IPS DF 6.9 (cell line): ENCODE measurements around the gene PLEKHG4B.
"Not testable (repeated sequence)": the region's sequence is repeated elsewhere in the genome, so short reads cannot be mapped to it uniquely, and the experiment has no call there.

ENCODE experiments used
- DNase-seq: peaks from one replicate; pipeline ENCODE4 v3.0.0-alpha.2; 2013; ENCODE audit warnings: low read depth, low spot score
- H3K27ac ChIP-seq: one replicate; pipeline ENCODE4 v1.5.1; 2013; ENCODE audit warnings: low read length, control low read depth
- H3K27me3 ChIP-seq: 2 replicates; pipeline ENCODE4 v1.6.1; 2013; ENCODE audit warnings: mild to moderate bottlenecking, low read length; ENCODE audit not compliant: control insufficient read depth, insufficient read depth
- H3K36me3 ChIP-seq: 2 replicates; pipeline ENCODE4 v1.6.1; 2013; ENCODE audit warnings: low read length; ENCODE audit not compliant: control insufficient read depth, insufficient read depth
- H3K4me1 ChIP-seq: 2 replicates; pipeline ENCODE4 v1.6.1; 2013; ENCODE audit warnings: low read length; ENCODE audit not compliant: control insufficient read depth, insufficient read depth
- H3K4me3 ChIP-seq: 2 replicates; pipeline ENCODE4 v1.5.1; 2013; ENCODE audit warnings: mild to moderate bottlenecking, low read length
- H3K9me3 ChIP-seq: 2 replicates; pipeline ENCODE4 v1.6.1; 2013; ENCODE audit warnings: low read length, inconsistent platforms; ENCODE audit not compliant: control insufficient read depth, insufficient read depth
- WGBS: extraction: QIAGEN DNeasy Blood & Tissue Kit; methylation state at CpG from one replicate; pipeline ENCODE4 v1.1.7; 2013; ENCODE audit warnings: mixed read lengths, missing lambda C conversion rate; ENCODE audit not compliant: insufficient read length, insufficient coverage; 5-methylcytosine and 5-hydroxymethylcytosine counted together

PLEKHG4B gene

DNA sequence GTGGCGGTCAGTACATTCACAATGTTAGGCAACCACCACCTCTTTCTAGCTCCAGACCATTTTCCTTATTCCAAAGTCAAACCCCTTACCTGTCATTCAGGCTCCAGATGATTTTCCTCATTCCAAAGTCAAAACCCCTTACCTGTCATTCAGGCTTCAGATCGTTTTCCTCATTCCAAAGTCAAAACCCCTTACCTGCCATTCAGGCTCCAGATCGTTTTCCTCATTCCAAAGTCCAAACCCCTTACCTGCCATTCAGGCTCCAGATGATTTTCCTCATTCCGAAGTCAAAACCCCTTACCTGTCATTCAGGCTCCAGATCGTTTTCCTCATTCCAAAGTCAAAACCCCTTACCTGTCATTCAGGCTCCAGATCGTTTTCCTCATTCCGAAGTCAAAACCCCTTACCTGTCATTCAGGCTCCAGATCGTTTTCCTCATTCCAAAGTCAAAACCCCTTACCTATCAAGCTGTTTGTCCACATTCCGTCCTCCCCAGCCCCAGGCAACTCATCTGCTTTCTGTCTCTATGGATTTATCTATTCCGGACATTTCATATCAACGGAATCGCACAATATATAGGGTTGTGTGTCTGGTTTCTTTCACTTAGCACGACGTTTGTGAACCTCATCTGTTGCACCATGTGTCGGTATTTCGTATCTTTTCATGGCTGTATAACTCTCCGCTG, 5.2 kb downstream of the PLEKHG4B start:
- no peak for DNase-seq
- no peaks in the 10 kb centered on the region for H3K27me3 ChIP-seq
- WGBS = no CpG with 5 or more reads among the region's 17 CpGs
- no peaks in the 10 kb centered on the region for H3K4me1 ChIP-seq
- H3K36me3 ChIP-seq = peaks cover 3% of the 10 kb centered on the region
- H3K4me3 ChIP-seq = no peak overlapping the region
- no peak overlapping the region for H3K27ac ChIP-seq
- H3K9me3 ChIP-seq = no peaks in the 10 kb centered on the region

DNA sequence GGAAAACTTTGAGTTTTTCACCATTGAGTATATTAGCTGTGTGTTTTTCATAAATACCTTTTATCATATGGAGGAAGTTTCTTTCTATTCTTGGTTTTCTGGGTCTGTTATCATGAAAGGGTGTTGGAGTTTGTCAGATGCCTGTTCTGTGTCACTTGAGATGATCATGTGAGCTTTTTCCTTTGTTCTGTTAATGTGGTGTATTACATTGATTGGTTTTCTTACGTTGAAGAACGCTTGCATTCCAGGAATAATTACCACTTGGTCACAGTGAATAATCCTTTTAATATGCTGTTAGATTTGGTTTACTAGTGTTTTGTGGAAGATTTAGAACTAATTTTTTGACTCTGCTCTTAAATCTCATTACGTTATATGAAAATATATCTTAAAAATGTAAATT, 7.8 kb downstream of the PLEKHG4B start:
- H3K4me1 ChIP-seq = peaks cover 1% of the 10 kb centered on the region; the same call in 1 of the 2 replicates
- H3K4me3 ChIP-seq = no peak overlapping the region
- H3K36me3 ChIP-seq = no peaks in the 10 kb centered on the region
- DNase-seq = no peak
- WGBS = no CpG with 5 or more reads among the region's 3 CpGs
- no peaks in the 10 kb centered on the region for H3K9me3 ChIP-seq
- H3K27ac ChIP-seq = no peak overlapping the region
- H3K27me3 ChIP-seq = no peaks in the 10 kb centered on the region

DNA sequence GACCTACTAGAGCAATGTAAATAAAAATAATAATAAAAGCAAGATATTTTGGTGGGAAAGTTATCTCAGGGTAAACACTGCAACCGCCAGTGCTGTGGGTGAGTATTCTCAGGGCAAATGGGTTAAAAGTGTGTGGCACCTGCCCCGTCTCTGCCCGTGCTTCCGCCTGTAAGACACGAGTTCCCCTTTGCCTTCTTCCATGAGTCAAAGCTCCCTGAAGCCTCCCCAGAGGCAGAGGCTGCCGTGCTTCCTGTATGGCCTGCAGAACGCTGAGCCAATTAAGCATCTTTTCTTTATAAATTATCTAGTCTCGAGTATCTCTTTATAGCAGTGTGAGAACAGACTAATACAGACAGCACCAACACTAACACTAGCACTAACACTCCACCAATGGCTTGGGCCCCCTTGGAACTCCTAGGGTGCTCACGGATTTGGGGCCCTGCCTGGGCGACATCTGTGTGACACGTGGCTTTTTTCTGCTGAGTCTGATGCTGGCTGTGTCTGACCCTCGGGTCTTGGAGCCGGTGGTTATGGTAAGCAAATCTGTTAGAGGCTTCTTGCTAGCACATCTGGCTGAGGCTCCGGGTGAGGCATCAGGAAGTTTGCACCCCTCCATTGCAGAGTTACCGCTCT, 10.6 kb downstream of the PLEKHG4B start:
- peaks cover 5% of the 10 kb centered on the region for H3K4me1 ChIP-seq
- H3K4me3 ChIP-seq = no peak overlapping the region
- no peaks in the 10 kb centered on the region for H3K9me3 ChIP-seq
- H3K27ac ChIP-seq = no peak overlapping the region
- no peaks in the 10 kb centered on the region for H3K36me3 ChIP-seq
- H3K27me3 ChIP-seq = no peaks in the 10 kb centered on the region
- WGBS = no CpG with 5 or more reads among the region's 15 CpGs
- DNase-seq = no peak

DNA sequence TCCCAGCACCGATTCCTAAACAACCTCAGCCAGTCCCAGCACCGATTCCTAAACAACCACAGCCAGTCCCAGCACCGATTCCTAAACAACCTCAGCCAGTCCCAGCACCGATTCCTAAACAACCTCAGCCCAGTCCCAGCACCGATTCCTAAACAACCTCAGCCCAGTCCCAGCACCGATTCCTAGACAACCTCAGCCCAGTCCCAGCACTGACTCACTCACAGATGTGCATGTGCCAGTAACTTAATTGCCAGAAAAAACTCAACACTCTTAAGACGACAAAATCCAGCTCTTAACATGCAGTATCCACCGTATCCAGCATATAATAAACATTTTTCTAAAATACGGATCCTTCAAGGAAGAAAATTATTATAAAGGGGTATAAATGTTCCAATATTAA, 12.1 kb downstream of the PLEKHG4B start:
- not testable (repeated sequence) for H3K36me3 ChIP-seq, DNase-seq, H3K9me3 ChIP-seq, H3K27ac ChIP-seq, H3K27me3 ChIP-seq, H3K4me3 ChIP-seq, H3K4me1 ChIP-seq
- WGBS = no CpG with 5 or more reads among the region's 9 CpGs

DNA sequence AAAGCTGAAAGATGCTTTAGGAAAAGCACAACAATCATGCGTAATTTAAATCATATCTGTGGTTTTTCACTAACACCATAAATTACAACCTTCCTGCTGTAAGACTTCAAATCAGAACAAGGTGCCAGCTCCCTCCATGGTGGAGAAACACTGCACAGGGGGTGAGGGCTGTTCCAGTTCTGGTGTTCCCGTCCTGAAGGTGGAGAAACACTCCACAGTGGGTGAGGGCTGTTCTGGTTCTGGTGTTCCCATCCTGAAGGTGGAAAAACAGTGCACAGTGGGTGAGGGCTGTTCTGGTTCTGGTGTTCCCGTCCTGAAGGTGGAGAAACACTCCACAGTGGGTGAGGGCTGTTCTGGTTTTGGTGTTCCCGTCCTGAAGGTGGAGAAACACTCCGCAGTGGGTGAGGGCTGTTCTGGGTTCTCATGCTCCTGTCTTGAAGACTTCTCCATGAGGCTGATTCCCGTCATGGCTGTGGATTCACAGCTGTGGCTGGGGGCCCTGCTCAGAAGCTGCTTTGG, 12.9 kb downstream of the PLEKHG4B start:
- peaks cover 2% of the 10 kb centered on the region; the same call in 1 of the 2 replicates for H3K36me3 ChIP-seq
- no peak for DNase-seq
- no peak overlapping the region for H3K27ac ChIP-seq
- H3K4me1 ChIP-seq = peaks cover 5% of the 10 kb centered on the region
- no peaks in the 10 kb centered on the region for H3K9me3 ChIP-seq
- WGBS = no CpG with 5 or more reads among the region's 6 CpGs
- no peak overlapping the region for H3K4me3 ChIP-seq
- H3K27me3 ChIP-seq = no peaks in the 10 kb centered on the region

DNA sequence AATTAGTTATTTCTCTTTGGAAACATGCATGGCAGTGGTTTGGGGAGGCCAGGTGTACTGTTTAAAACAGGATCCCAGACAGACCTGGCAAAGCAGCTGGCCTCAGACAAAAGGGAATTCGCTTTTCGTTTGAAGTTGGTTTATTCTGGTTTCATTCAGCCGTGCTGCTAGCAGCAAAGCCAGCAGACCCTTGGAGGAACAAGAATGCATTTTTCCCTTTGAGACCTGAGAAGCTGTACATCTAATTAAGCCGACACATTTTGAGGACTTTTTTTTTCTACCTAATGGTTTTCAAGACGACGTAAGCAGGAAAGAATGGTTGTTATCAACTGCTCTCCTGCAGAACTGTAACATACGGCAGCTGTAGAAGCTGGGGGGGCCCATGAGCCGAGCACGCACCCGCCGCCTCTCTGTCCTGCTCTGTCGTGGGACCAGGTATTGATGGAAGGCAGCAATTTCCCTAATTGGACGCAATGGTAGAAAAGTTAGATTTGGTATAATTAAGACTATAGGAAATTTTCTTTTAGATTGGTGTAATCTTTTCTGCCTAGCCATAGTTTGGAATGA, 13.6 kb downstream of the PLEKHG4B start:
- no peaks in the 10 kb centered on the region for H3K9me3 ChIP-seq
- no peak overlapping the region for H3K27ac ChIP-seq
- peaks cover 5% of the 10 kb centered on the region for H3K4me1 ChIP-seq
- H3K4me3 ChIP-seq = no peak overlapping the region
- no CpG with 5 or more reads among the region's 13 CpGs for WGBS
- H3K36me3 ChIP-seq = peaks cover 10% of the 10 kb centered on the region
- no peaks in the 10 kb centered on the region for H3K27me3 ChIP-seq
- no peak for DNase-seq

DNA sequence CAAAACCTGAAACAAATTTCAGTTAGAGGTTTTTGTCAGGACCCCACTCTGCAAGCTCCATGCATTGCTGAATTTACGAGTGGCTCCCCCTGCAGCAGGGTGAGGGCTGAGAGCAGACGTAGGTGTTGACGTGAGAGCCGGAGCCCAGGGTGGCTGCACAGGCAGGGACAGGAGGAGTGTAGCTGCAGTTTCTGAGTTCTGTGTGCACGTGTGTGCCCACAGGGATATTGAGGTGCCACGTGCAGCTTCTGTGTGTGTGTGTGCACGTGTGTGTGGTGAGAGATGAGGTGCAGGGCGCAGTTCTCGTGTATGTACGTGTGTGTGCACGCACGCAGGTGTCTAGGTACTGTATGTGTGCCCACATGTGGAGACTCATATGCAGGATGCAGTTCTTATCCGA, 14.6 kb downstream of the PLEKHG4B start:
- Histone ChIP-seq H3K9me3 (no peaks in the 10 kb centered on the region), H3K36me3 (peaks cover 10% of the 10 kb centered on the region), H3K27ac (no peak overlapping the region), H3K27me3 (no peaks in the 10 kb centered on the region), H3K4me3 (no peak overlapping the region), H3K4me1 (peaks cover 5% of the 10 kb centered on the region)
- no CpG with 5 or more reads among the region's 13 CpGs for WGBS
- DNase-seq = no peak

DNA sequence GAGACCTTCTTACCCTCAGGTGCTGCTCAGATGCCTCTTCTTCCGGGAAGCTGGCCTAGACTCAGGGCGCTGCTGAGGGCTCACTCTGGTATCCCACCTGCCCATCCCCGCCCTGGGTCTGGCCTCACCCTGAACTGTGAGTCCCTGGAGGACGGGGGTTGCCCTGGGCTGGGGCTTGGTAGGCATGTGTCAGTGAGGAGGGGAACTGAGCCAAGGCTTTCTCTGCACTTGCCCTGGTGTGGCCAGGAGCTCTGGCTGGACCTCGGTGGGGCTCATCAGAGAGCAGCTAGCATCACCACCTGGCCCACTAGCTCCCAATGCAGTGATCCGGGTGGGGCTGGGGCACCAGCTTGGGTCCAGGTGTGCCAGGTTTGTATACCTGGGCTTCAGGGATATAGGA, 15.6 kb downstream of the PLEKHG4B start:
- Histone ChIP-seq H3K4me1 (peaks cover 5% of the 10 kb centered on the region), H3K4me3 (no peak overlapping the region), H3K27me3 (no peaks in the 10 kb centered on the region), H3K36me3 (peaks cover 12% of the 10 kb centered on the region), H3K27ac (no peak overlapping the region), H3K9me3 (no peaks in the 10 kb centered on the region)
- DNase-seq = no peak
- no CpG with 5 or more reads among the region's 6 CpGs for WGBS

DNA sequence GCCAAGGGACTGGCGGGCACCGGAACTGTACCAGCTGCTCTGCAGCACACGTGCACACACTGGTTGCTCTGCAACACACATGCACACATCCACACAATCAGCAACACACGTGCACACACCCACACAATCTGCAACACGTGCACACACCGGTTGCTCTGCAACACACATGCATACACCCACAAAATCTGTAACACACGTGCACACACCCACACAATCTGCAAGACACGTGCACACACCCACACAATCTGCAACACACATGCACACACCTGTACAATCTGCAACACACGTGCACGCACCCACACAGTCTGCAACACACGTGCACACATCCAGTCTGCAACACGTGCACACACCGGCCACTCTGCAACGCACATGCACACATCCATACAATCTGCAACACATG, 17.9 kb downstream of the PLEKHG4B start:
- no peak overlapping the region for H3K27ac ChIP-seq
- H3K27me3 ChIP-seq = no peaks in the 10 kb centered on the region
- no CpG with 5 or more reads among the region's 14 CpGs for WGBS
- DNase-seq = no peak
- no peaks in the 10 kb centered on the region for H3K9me3 ChIP-seq
- peaks cover 22% of the 10 kb centered on the region for H3K36me3 ChIP-seq
- H3K4me3 ChIP-seq = no peak overlapping the region
- H3K4me1 ChIP-seq = peaks cover 4% of the 10 kb centered on the region

DNA sequence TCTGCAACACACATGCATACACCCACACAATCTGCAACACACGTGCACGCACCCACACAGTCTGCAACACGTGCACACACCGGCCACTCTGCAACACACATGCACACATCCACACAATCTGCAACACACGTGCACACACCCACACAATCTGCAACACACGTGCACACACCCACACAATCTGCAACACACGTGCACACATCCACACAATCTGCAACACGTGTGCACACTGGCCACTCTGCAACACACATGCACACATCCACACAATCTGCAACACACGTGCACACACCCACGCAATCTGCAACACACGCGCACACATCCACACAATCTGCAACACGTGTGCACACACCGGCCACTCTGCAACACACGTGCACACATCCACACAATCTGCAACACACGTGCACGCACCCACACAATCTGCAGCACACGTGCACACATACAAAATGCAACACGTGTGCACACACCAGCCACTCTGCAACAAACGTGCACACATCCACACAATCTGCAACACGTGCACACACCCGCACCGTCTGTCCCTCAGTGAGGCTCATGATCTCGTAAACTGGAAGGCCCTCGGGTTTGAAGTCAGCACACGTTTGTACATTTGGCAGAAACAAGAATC, 18.4 kb downstream of the PLEKHG4B start:
- no peaks in the 10 kb centered on the region for H3K9me3 ChIP-seq
- no peaks in the 10 kb centered on the region for H3K27me3 ChIP-seq
- H3K27ac ChIP-seq = no peak overlapping the region
- peaks cover 2% of the 10 kb centered on the region; the same call in 1 of the 2 replicates for H3K4me1 ChIP-seq
- H3K4me3 ChIP-seq = no peak overlapping the region
- H3K36me3 ChIP-seq = peaks cover 24% of the 10 kb centered on the region
- no peak for DNase-seq
- no CpG with 5 or more reads among the region's 26 CpGs for WGBS
